HG03039 (cell line): ENCODE data around the gene TMIE.
"Not testable (repeated sequence)": the region's sequence is repeated elsewhere in the genome, so short reads cannot be mapped to it uniquely, and the experiment has no call there.

Experiments used
- ATAC-seq: cut with Tn5 transposase; IDR thresholded peaks from one replicate; pipeline ENCODE4 v1.9.1; 2021; ENCODE audit warnings: mild to moderate bottlenecking, moderate library complexity; ENCODE audit not compliant: unreplicated experiment

TMIE gene

GRCh38 chr3:46719044-46719565, 17.9 kb downstream of the TMIE start:
- ATAC-seq = no peak

- ATAC-seq = no peak
Measured at GRCh38 chr3:46719735-46720271, 18.6 kb downstream of the TMIE start.

GRCh38 chr3:46721009-46721408, 19.8 kb downstream of the TMIE start:
- ATAC-seq = no peak

- ATAC-seq = no peak
Measured at GRCh38 chr3:46722443-46722842, 21.3 kb downstream of the TMIE start.

GRCh38 chr3:46724424-46724823, 23.2 kb downstream of the TMIE start:
- no peak for ATAC-seq

- ATAC-seq = no peak
Measured at GRCh38 chr3:46725621-46726314, 24.6 kb downstream of the TMIE start.

GRCh38 chr3:46729038-46729437, 27.8 kb downstream of the TMIE start:
- ATAC-seq = no peak

GRCh38 chr3:46730819-46731218, 29.6 kb downstream of the TMIE start:
- ATAC-seq = no peak

GRCh38 chr3:46731795-46732194, 30.6 kb downstream of the TMIE start:
- ATAC-seq = no peak

GRCh38 chr3:46733026-46733800, 32.0 kb downstream of the TMIE start:
- no peak for ATAC-seq

GRCh38 chr3:46734773-46735172, 33.6 kb downstream of the TMIE start:
- ATAC-seq = no peak

GRCh38 chr3:46736006-46736872, 35.0 kb downstream of the TMIE start:
- no peak for ATAC-seq

GRCh38 chr3:46737329-46737731, 36.1 kb downstream of the TMIE start:
- ATAC-seq = no peak

- not testable (repeated sequence) for ATAC-seq
Measured at GRCh38 chr3:46739565-46739964, 38.4 kb downstream of the TMIE start.

GRCh38 chr3:46742992-46743585, 41.9 kb downstream of the TMIE start:
- no peak for ATAC-seq

GRCh38 chr3:46746711-46747110, 45.5 kb downstream of the TMIE start:
- ATAC-seq = no peak

GRCh38 chr3:46748170-46748569, 47.0 kb downstream of the TMIE start:
- ATAC-seq = no peak

- no peak for ATAC-seq
Measured at GRCh38 chr3:46749129-46749528, 47.9 kb downstream of the TMIE start.

GRCh38 chr3:46750555-46751038, 49.4 kb downstream of the TMIE start:
- ATAC-seq = no peak

GRCh38 chr3:46753127-46753526, 51.9 kb downstream of the TMIE start:
- not testable (repeated sequence) for ATAC-seq
